GM12878 (cell line): ENCODE results near the gene EPAS1. TPM values are rescaled to one million over a fixed set of nuclear protein-coding genes. Genes with fewer than 3 reads are reported as not detected.

Source experiments
- ATAC-seq: fragments of 200-7000 bp; cut with Tn5 transposase; 3 replicates; pipeline ENCODE4 v1.9.1; 2020; ENCODE audit warnings: mild to moderate bottlenecking, moderate library complexity
- BruUV-seq: library from RNA; stranded (reverse); fragments of 400-500 nt; replicated peaks from 2 replicates; lab custom pipeline; 2021; lab: Mats Ljungman, UMichigan
- CTCF ChIA-PET: fragments of 300-600 bp; sonication (Branson Sonifier 250); formaldehyde crosslinking; extraction: SDS; loops from one replicate; lab custom pipeline; 2021; ENCODE audit warnings: inconsistent platforms; lab: Yijun Ruan, JAX
- POLR2A ChIA-PET: fragments of 350-600 bp; formaldehyde crosslinking; extraction: SDS; loops from one replicate; lab custom pipeline; 2021; ENCODE audit warnings: inconsistent platforms; lab: Charles Lee
- RAD21 ChIA-PET: fragments of 300-600 bp; sonication (Branson Sonifier 250); formaldehyde crosslinking; loops from one replicate; lab custom pipeline; 2023; ENCODE audit warnings: antibody characterized with exemption; ENCODE audit not compliant: unreplicated experiment; lab: Charles Lee
- SMC1A ChIA-PET: fragments of 300-600 bp; sonication (Branson Sonifier 250); formaldehyde crosslinking; loops from one replicate; lab custom pipeline; 2023; ENCODE audit not compliant: unreplicated experiment, uncharacterized antibody; lab: Charles Lee
- DNase-seq: peaks from one replicate; pipeline ENCODE4 v3.0.0-alpha.2; 2011; ENCODE audit warnings: low read depth, low spot score
- FAIRE-seq: peaks from 3 replicates; lab custom pipeline; 2011; peaks lifted over from hg19 to GRCh38; lab: Jason Lieb, UNC
- H2AFZ ChIP-seq: 2 replicates; pipeline ENCODE4 v1.6.0; 2011; ENCODE audit warnings: low read depth, low read length, control low read depth; ENCODE audit not compliant: control insufficient read depth
- H3K27ac ChIP-seq: 2 replicates; pipeline ENCODE4 v1.5.1; 2011; ENCODE audit warnings: control low read depth; ENCODE audit not compliant: control insufficient read depth, insufficient read depth
- H3K27me3 ChIP-seq, 2 experiments: replicated peaks in 1 of 2; 2 replicates each; pipeline versions ENCODE4 v1.6.0 to v1.6.1; 2011; ENCODE audit warnings: low read length in 1 of 2; ENCODE audit not compliant: control insufficient read depth in 2 of 2, insufficient read depth in 2 of 2
- H3K36me3 ChIP-seq, 2 experiments: 2 replicates each; pipeline ENCODE4 v1.5.1; 2011; ENCODE audit warnings: low read length in 1 of 2; ENCODE audit not compliant: control insufficient read depth in 2 of 2, insufficient read depth in 2 of 2
- H3K4me1 ChIP-seq: 2 replicates; pipeline ENCODE4 v1.6.1; 2011; ENCODE audit warnings: mild to moderate bottlenecking, low read length, moderate library complexity, mixed read lengths; ENCODE audit not compliant: control insufficient read depth, insufficient read depth
- H3K4me2 ChIP-seq: 2 replicates; pipeline ENCODE4 v1.6.0; 2011; ENCODE audit warnings: control low read depth; ENCODE audit not compliant: control insufficient read depth, insufficient read depth
- H3K4me3 ChIP-seq: fragments of 200-600 bp; sonication (generic); 2 replicates; pipeline ENCODE4 v1.5.1; 2016
- H3K79me2 ChIP-seq: 2 replicates; pipeline ENCODE4 v1.6.0; 2011; ENCODE audit warnings: low read length; ENCODE audit not compliant: control insufficient read depth, insufficient read depth
- H3K9ac ChIP-seq: 2 replicates; pipeline ENCODE4 v1.8.0; 2011; ENCODE audit warnings: low read length, control low read depth, mixed read lengths; ENCODE audit not compliant: control insufficient read depth, insufficient read depth
- H3K9me3 ChIP-seq: replicated peaks from 3 replicates; pipeline ENCODE4 v1.5.1; 2011; ENCODE audit warnings: mild to moderate bottlenecking, low read length; ENCODE audit not compliant: control insufficient read depth, insufficient read depth
- H4K20me1 ChIP-seq: 2 replicates; pipeline ENCODE4 v1.6.0; 2011; ENCODE audit not compliant: control insufficient read depth, insufficient read depth
- ATF7 ChIP-seq: fragments of 450-650 bp; IDR thresholded peaks from 2 replicates; pipeline ENCODE4 v1.6.1; 2016; ENCODE audit warnings: low read depth, mild to moderate bottlenecking
- BHLHE40 ChIP-seq, 2 experiments: fragments of 450-650 bp in 1 of 2; IDR thresholded peaks; 2 replicates each; pipeline ENCODE4 v1.6.1; 2011 to 2017; ENCODE audit warnings: low read depth in 2 of 2, borderline replicate concordance in 1 of 2, improper control_type of control experiment in 1 of 2, low read length in 1 of 2, mild to moderate bottlenecking in 1 of 2
- BMI1 ChIP-seq: fragments of 450-650 bp; IDR thresholded peaks from 2 replicates; pipeline ENCODE4 v1.6.1; 2016; ENCODE audit warnings: mild to moderate bottlenecking, moderate library complexity, borderline replicate concordance
- CBFB ChIP-seq: IDR thresholded peaks from 2 replicates; pipeline ENCODE4 v1.6.1; 2016; ENCODE audit warnings: antibody characterized with exemption, low read depth
- CBX5 ChIP-seq: sonication (generic); IDR thresholded peaks from 2 replicates; pipeline ENCODE4 v1.6.1; 2016; ENCODE audit warnings: low read depth, moderate library complexity, mild to moderate bottlenecking, inconsistent platforms
- DPF2 ChIP-seq: fragments of 450-650 bp; IDR thresholded peaks from 2 replicates; pipeline ENCODE4 v1.6.1; 2017; ENCODE audit warnings: mild to moderate bottlenecking
- EP300 ChIP-seq, 2 experiments: fragments of 150-350 bp in 1 of 2; IDR thresholded peaks; 2 replicates each; pipeline ENCODE4 v1.6.1; 2011 to 2012; ENCODE audit warnings: low read depth in 2 of 2, low read length in 2 of 2, borderline replicate concordance in 1 of 2, improper control_type of control experiment in 1 of 2, inconsistent platforms in 1 of 2; ENCODE audit not compliant: control insufficient read depth in 1 of 2
- EZH2 ChIP-seq: IDR thresholded peaks from 2 replicates; pipeline ENCODE4 v1.6.1; 2012; ENCODE audit warnings: low read depth, mild to moderate bottlenecking, control low read depth, inconsistent platforms, low read length, borderline replicate concordance; ENCODE audit not compliant: control insufficient read depth
- HSF1 ChIP-seq: fragments of 150-350 bp; IDR thresholded peaks from 2 replicates; pipeline ENCODE4 v1.6.1; 2014; ENCODE audit warnings: mild to moderate bottlenecking, low read depth, low read length
- JUNB ChIP-seq: IDR thresholded peaks from 2 replicates; pipeline ENCODE4 v1.6.1; 2016; ENCODE audit warnings: antibody characterized with exemption, mild to moderate bottlenecking
- MLLT1 ChIP-seq: fragments of 450-650 bp; IDR thresholded peaks from 2 replicates; pipeline ENCODE4 v1.6.1; 2016; ENCODE audit warnings: mild to moderate bottlenecking
- MTA3 ChIP-seq: IDR thresholded peaks from 2 replicates; pipeline ENCODE4 v1.6.1; 2012; ENCODE audit warnings: low read length, inconsistent platforms, borderline replicate concordance
- RUNX3 ChIP-seq: IDR thresholded peaks from 2 replicates; pipeline ENCODE4 v1.6.1; 2012; ENCODE audit warnings: low read length, inconsistent platforms
- SP1 ChIP-seq: IDR thresholded peaks from one replicate; pipeline ENCODE4 v1.6.1; 2011; ENCODE audit warnings: low read depth, low read length
- TAF1 ChIP-seq: IDR thresholded peaks from 2 replicates; pipeline ENCODE4 v1.6.1; 2011; ENCODE audit warnings: mild to moderate bottlenecking, low read depth, low read length, borderline replicate concordance
- ZZZ3 ChIP-seq: IDR thresholded peaks from 2 replicates; pipeline ENCODE4 v1.6.1; 2011; ENCODE audit warnings: low read depth; ENCODE audit not compliant: control insufficient read depth, insufficient read length
- WGBS: methylation state at CpG from one replicate; pipeline ENCODE4 v1.1.6; 2016; ENCODE audit warnings: low lambda C conversion rate; ENCODE audit not compliant: insufficient replicate concordance, insufficient coverage; ENCODE audit errors: missing lambda C conversion rate; 5-methylcytosine and 5-hydroxymethylcytosine counted together
- in situ Hi-C: fragments of 300-500 bp; cut with MboI; formaldehyde crosslinking; loops from 9 replicates; pipeline ENCODE4 v1.14.3; 2018; ENCODE audit warnings: mixed read lengths
- intact Hi-C: fragments of 100-400 bp; cut with micrococcal nuclease; formaldehyde crosslinking; loops from one replicate; pipeline ENCODE4 v1.14.2; 2022; ENCODE audit not compliant: unreplicated experiment
- polyA plus RNA-seq, 11 experiments: library from polyadenylated mRNA; depleted of rRNA in 4 of 11; unstranded in 6 of 11; stranded (reverse) in 5 of 11; fragments of >200 nt; fragmentation: Nextera tagmentation in 4 of 11; fragmentation: Illumina TruSeq in 1 of 11; extraction: Ambion mirVana in 4 of 11; extraction: Trizol in 1 of 11; gene quantifications; 1 replicate in 1 of 11; 2 replicates in 10 of 11; pipeline versions ENCODE4 v1.2.1 to v1.2.3, GENCODE V29; 2011 to 2016; ENCODE audit warnings: inconsistent platforms in 2 of 11, missing spikeins in 2 of 11, low read depth in 1 of 11
- total RNA-seq, 4 experiments: library from RNA; depleted of rRNA in 3 of 4; stranded (reverse); fragments of >200 nt in 3 of 4; fragmentation: Illumina TruSeq in 1 of 4; extraction: Trizol in 1 of 4; gene quantifications; 2 replicates each; pipeline versions ENCODE4 v1.2.1 to v1.2.3, GENCODE V29; 2013 to 2021
- TF ChIP-seq, protein P1 (sequence below): IDR thresholded peaks from 2 replicates; pipeline ENCODE4 v1.6.1; 2011; ENCODE audit warnings: low read depth, mild to moderate bottlenecking, low read length, moderate library complexity, borderline replicate concordance; ENCODE audit errors: extremely low read depth

EPAS1 gene
- total and polyA plus RNA-seq, 10 of the 15 experiments (the other 5 are each of a cell fraction or from before 2014, with no cell fraction given) = 0.11 to 22.0 (median 1.3) TPM; not detected in 1

DNA sequence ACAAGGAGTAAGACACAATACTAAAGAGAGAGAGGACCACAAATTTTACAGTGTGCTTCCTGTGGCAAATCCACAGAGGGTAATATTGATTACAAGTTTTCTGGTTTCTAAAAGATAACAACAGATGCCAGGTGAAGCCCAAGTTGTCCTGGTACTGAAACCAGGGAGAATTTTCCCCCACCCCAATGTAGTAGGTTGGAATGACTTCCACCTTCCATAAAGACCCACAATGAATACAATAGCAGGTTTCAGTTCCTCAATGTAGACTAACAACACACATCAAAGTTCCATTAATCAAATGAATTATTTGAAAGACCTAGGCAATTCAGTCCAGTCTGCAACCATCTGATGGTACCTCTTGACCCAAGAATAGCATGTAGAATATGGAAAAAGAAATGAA is 138.1 kb downstream of the EPAS1 start (continued):
- TF ChIP-seq BMI1 = no peak
- TF ChIP-seq EZH2 = no peak
- TF ChIP-seq CBX5 = no peak

DNA sequence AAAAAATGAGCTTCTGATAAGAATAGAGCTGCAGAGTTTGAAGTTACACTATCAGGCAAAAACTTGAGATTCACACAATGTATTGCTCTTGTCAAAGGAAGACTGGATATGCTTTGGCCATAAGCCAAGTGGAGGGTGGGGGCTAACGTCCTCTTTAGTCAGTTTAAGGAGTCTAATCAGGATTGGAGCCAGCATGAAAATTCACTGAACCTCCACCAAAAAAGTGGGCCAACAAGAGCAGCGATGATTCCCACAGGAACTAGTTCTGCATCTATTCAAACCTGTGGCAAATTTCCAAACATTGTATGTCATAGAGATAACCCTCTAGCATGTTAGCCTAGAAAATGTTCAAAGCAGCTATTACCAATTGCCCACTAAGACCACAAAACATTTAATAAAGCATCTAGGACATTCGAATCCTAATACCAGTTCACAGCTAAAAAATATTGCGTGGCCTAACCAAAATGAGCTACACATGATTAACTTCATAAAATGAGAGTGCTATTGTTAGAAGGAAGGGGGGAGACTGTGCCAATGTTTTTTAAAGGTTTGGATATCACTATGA is 138.7 kb downstream of the EPAS1 start:
- H3K4me2 ChIP-seq = no peak overlapping the region
- no TSS peak for BruUV-seq
- no peak for FAIRE-seq
- TF ChIP-seq BHLHE40 (IDR thresholded peaks at IDR 0.05; ENCODE audit: borderline replicate concordance in 1 of 2, low read depth in 2 of 2, low read length in 1 of 2) (no peak), TAF1 (no peak), DPF2 (no peak), JUNB (no peak), CBFB (no peak), EP300 (IDR thresholded peaks at IDR 0.05; ENCODE audit: borderline replicate concordance in 1 of 2, control insufficient read depth in 1 of 2, low read depth in 2 of 2, low read length in 2 of 2) (no peak), RUNX3 (no peak), ZZZ3 (no peak), MLLT1 (no peak), SP1 (no peak), ATF7 (no peak), HSF1 (no peak), MTA3 (no peak)
- TF ChIP-seq, protein P1, sequence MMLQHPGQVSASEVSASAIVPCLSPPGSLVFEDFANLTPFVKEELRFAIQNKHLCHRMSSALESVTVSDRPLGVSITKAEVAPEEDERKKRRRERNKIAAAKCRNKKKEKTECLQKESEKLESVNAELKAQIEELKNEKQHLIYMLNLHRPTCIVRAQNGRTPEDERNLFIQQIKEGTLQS = no peak

More for the DNA sequence above, 138.7 kb downstream of the EPAS1 start:
- intact Hi-C loops = no loop called here
- Histone ChIP-seq H3K9me3 (no peaks in the 10 kb centered on the region), H3K36me3 (no peaks in the 10 kb centered on the region), H2AFZ (no peak overlapping the region), H3K27ac (no peak overlapping the region), H4K20me1 (no peaks in the 10 kb centered on the region), H3K79me2 (no peaks in the 10 kb centered on the region), H3K4me3 (no peak overlapping the region), H3K4me1 (no peaks in the 10 kb centered on the region), H3K9ac (no peak overlapping the region), H3K27me3 (no peaks in the 10 kb centered on the region; a peak in 2 of 4 replicates)
- POLR2A ChIA-PET = no interaction called here
- SMC1A ChIA-PET = interaction anchor here (1.5 to 1.7 kb wide), 2 partner anchors 15 to 25 kb away, joined by 3 to 7 read pairs; no protein-coding TSS in a partner anchor
- RAD21 ChIA-PET = interaction anchor here (1.3 kb wide), 1 partner anchor 23 kb away, joined by 3 read pairs; no protein-coding TSS in a partner anchor
- 32% methylated on average over 4 of the region's 4 CpGs for WGBS
- CTCF ChIA-PET = interaction anchor here (0.9 to 1.4 kb wide), 4 partner anchors 24 to 214 kb away, joined by 3 to 4 read pairs (median 3); no protein-coding TSS in a partner anchor
- ATAC-seq = no peak
- DNase-seq = no peak
- in situ Hi-C loops = no loop called here
